B cell (primary cell): ENCODE measurements around the gene KRT39. TPM values are rescaled to one million over a fixed set of nuclear protein-coding genes. Genes with fewer than 3 reads are reported as not detected.

Source experiments
- ATAC-seq: fragments of 200-7000 bp; cut with Tn5 transposase; one replicate; pipeline ENCODE4 v1.10.0; 2021; ENCODE audit warnings: low read depth, mild to moderate bottlenecking, moderate number of reproducible peaks, moderate library complexity
- CTCF ChIA-PET: fragments of 350-600 bp; sonication (Branson Sonifier 250); formaldehyde crosslinking; loops from one replicate; lab custom pipeline; 2021; ENCODE audit warnings: antibody characterized with exemption, inconsistent platforms; lab: Charles Lee
- POLR2A ChIA-PET: fragments of 350-600 bp; sonication (Branson Sonifier 250); formaldehyde crosslinking; loops from one replicate; lab custom pipeline; 2021; ENCODE audit warnings: antibody characterized with exemption; lab: Charles Lee
- DNase-seq: peaks from one replicate; pipeline ENCODE4 v3.0.0; 2013
- H2AFZ ChIP-seq: 2 replicates; pipeline ENCODE4 v1.6.1; 2012; ENCODE audit warnings: mild to moderate bottlenecking, low read depth, low read length; ENCODE audit not compliant: insufficient read depth, poor library complexity, severe bottlenecking
- H3K27ac ChIP-seq, 2 donors: 1 replicate in 1 of 2; 2 replicates in 1 of 2; pipeline ENCODE4 v1.5.1; 2012 to 2013; ENCODE audit warnings: low read length in 2 of 2, mild to moderate bottlenecking in 2 of 2, moderate library complexity in 1 of 2
- H3K27me3 ChIP-seq, 4 experiments: fragments of 200-600 bp in 1 of 4; sonication (generic) in 1 of 4; replicated peaks in 1 of 4; 1 replicate in 2 of 4; 2 replicates in 2 of 4; pipeline versions ENCODE4 v1.6.1 to v1.7.0; 2013 to 2016; ENCODE audit warnings: low read length in 3 of 4, mild to moderate bottlenecking in 2 of 4, mixed read lengths in 1 of 4, moderate library complexity in 1 of 4; ENCODE audit not compliant: insufficient read depth in 4 of 4, control insufficient read depth in 3 of 4; ENCODE audit errors: control extremely low read depth in 1 of 4
- H3K36me3 ChIP-seq, 2 experiments: replicated peaks in 1 of 2; 1 replicate in 1 of 2; 2 replicates in 1 of 2; pipeline versions ENCODE4 v1.6.1 to v1.7.1; 2013; ENCODE audit warnings: low read length in 1 of 2; ENCODE audit not compliant: insufficient read depth in 2 of 2, control insufficient read depth in 1 of 2; ENCODE audit errors: control extremely low read depth in 1 of 2, extremely low read depth in 1 of 2
- H3K4me1 ChIP-seq, 2 donors: fragments of 200-600 bp in 1 of 2; sonication (generic) in 1 of 2; 1 replicate in 1 of 2; 2 replicates in 1 of 2; pipeline versions ENCODE4 v1.5.1 to v1.6.1; 2013 to 2017; ENCODE audit warnings: low read length in 2 of 2; ENCODE audit not compliant: control insufficient read depth in 2 of 2, insufficient read depth in 2 of 2
- H3K4me2 ChIP-seq: replicated peaks from 2 replicates; pipeline ENCODE3; 2012; ENCODE audit warnings: mild to moderate bottlenecking, low read depth, low read length; ENCODE audit not compliant: poor library complexity, severe bottlenecking
- H3K4me3 ChIP-seq, 5 experiments: fragments of 200-600 bp in 1 of 5; sonication (generic) in 1 of 5; 1 replicate in 3 of 5; 2 replicates in 2 of 5; pipeline versions ENCODE4 v1.5.1 to v1.7.0; 2011 to 2016; ENCODE audit warnings: low read length in 4 of 5, mild to moderate bottlenecking in 4 of 5, low read depth in 2 of 5, control low read depth in 1 of 5, moderate library complexity in 1 of 5; ENCODE audit not compliant: insufficient read depth in 1 of 5; ENCODE audit errors: control extremely low read depth in 1 of 5, extremely low read depth in 1 of 5
- H3K79me2 ChIP-seq: fragments of 200-600 bp; sonication (generic); one replicate; pipeline ENCODE4 v1.6.0; 2016; ENCODE audit warnings: low read length; ENCODE audit not compliant: control insufficient read depth, insufficient read depth
- H3K9ac ChIP-seq: fragments of 200-600 bp; sonication (generic); 2 replicates; pipeline ENCODE4 v1.6.1; 2017; ENCODE audit warnings: mild to moderate bottlenecking, low read length, moderate library complexity
- H3K9me3 ChIP-seq, 3 donors: one replicate each; pipeline versions ENCODE4 v1.6.1 to v1.7.1; 2013; ENCODE audit warnings: low read length in 2 of 3; ENCODE audit not compliant: control insufficient read depth in 2 of 3, insufficient read depth in 1 of 3; ENCODE audit errors: control extremely low read depth in 1 of 3
- H4K20me1 ChIP-seq: 2 replicates; pipeline ENCODE4 v1.6.0; 2012; ENCODE audit warnings: mild to moderate bottlenecking, low read length; ENCODE audit not compliant: insufficient read depth, control insufficient read depth, poor library complexity, severe bottlenecking
- H3K27ac Mint-ChIP-seq: one replicate; pipeline ENCODE4 v1.8.0; 2021; ENCODE audit warnings: mixed read lengths
- H3K27me3 Mint-ChIP-seq: one replicate; pipeline ENCODE4 v1.8.0; 2021; ENCODE audit warnings: mixed read lengths
- H3K4me1 Mint-ChIP-seq: one replicate; pipeline ENCODE4 v1.8.0; 2021; ENCODE audit warnings: mixed read lengths
- H3K4me3 Mint-ChIP-seq: one replicate; pipeline ENCODE4 v1.8.0; 2021; ENCODE audit warnings: mixed read lengths
- H3K9me3 Mint-ChIP-seq: one replicate; pipeline ENCODE4 v1.8.0; 2022; ENCODE audit warnings: mixed read lengths; ENCODE audit not compliant: insufficient read depth
- CTCF ChIP-seq: fragments of 200-600 bp; IDR thresholded peaks from one replicate; pipeline ENCODE4 v1.8.0; 2022; ENCODE audit warnings: antibody characterized with exemption, mild to moderate bottlenecking
- EZH2 ChIP-seq: IDR thresholded peaks from 2 replicates; pipeline ENCODE4 v1.6.1; 2012; ENCODE audit warnings: borderline replicate concordance, low read depth, mild to moderate bottlenecking, moderate library complexity, low read length; ENCODE audit not compliant: insufficient read depth, poor library complexity, severe bottlenecking
- WGBS: methylation state at CpG from one replicate; pipeline ENCODE4 v1.1.5; 2013; ENCODE audit warnings: missing lambda C conversion rate; ENCODE audit not compliant: insufficient coverage; 5-methylcytosine and 5-hydroxymethylcytosine counted together
- intact Hi-C: fragments of 100-400 bp; cut with micrococcal nuclease; formaldehyde crosslinking; loops from one replicate; pipeline ENCODE4 v1.10.0; 2022
- polyA plus RNA-seq: library from polyadenylated mRNA; depleted of rRNA; stranded (reverse); fragments of >200 nt; gene quantifications from 2 replicates; pipeline ENCODE4 v1.2.3, GENCODE V29; 2012
- total RNA-seq, 2 donors: library from RNA; stranded (reverse); fragments of 120-200 nt in 1 of 2; gene quantifications; 1 replicate in 1 of 2; 2 replicates in 1 of 2; pipeline versions ENCODE4 v1.2.3 to v1.2.4, GENCODE V29; 2013 to 2022

The KRT39 gene
- total and polyA plus RNA-seq, 2 donors (not counting 1 experiment from before 2014, with no cell fraction given): not detected

- Mint-ChIP-seq H3K27me3 (peaks cover 45% of the 10 kb centered on the region), H3K4me3 (no peak overlapping the region), H3K27ac (no peak overlapping the region), H3K4me1 (no peaks in the 10 kb centered on the region), H3K9me3 (no peaks in the 10 kb centered on the region)
- Histone ChIP-seq H4K20me1 (no peaks in the 10 kb centered on the region), H3K4me3 (no peak overlapping the region), H3K27me3 (peaks cover 0 to 17% (median 5%) of the 10 kb centered on the region in 4 experiments), H3K4me1 (no peaks in the 10 kb centered on the region), H3K9ac (no peak overlapping the region), H2AFZ (no peak overlapping the region), H3K36me3 (no peaks in the 10 kb centered on the region), H3K9me3 (no peaks in the 10 kb centered on the region), H3K4me2 (no peak overlapping the region), H3K27ac (no peak overlapping the region), H3K79me2 (no peaks in the 10 kb centered on the region)
- no peak for TF ChIP-seq EZH2
- no peak for TF ChIP-seq CTCF
- ATAC-seq (no peak), DNase-seq (no peak)
- WGBS: 100% methylated on average over 1 of the region's 4 CpGs
- ChIA-PET CTCF (interaction anchor here (0.5 to 6.6 kb wide), 7 partner anchors 160 to 756 kb away, joined by 3 to 44 read pairs (median 15); no protein-coding TSS in a partner anchor), POLR2A (no interaction called here)
- intact Hi-C loops: loop anchor here (1.0 kb wide), 4 partner anchors 413 to 753 kb away; no protein-coding TSS in a partner anchor
Observed at GRCh38 chr17:40909755-40910154, 57.0 kb downstream of the KRT39 start.

DNA sequence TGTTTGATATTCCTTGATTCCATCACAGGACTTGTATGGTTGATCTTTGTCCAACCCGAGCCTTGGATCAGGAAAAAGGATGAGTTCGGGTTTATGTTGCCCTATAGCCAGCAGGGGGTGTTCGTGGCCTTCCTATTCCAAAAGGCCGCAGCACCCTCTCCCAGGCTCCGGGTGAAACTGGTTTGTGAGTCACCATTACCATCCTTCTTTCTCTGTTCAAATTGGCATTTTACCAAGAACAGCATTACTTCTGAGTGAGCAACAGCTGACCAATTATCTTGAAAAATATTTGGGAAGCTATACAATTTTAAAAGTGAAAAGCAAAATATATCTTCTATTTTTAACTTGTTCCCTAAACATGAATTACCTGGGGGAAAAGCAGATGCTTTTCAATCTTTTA lies 57.4 kb downstream of the KRT39 start:
- H3K4me2 ChIP-seq: no peak overlapping the region
- no peaks in the 10 kb centered on the region for H3K36me3 ChIP-seq
- H3K4me3 ChIP-seq: no peak overlapping the region
- no peaks in the 10 kb centered on the region for H3K9me3 ChIP-seq
- WGBS: 0% methylated on average over 1 of the region's 5 CpGs
- ChIA-PET CTCF (interaction anchor here (1.0 to 6.6 kb wide), 5 partner anchors 413 to 754 kb away, joined by 3 to 44 read pairs (median 16); no protein-coding TSS in a partner anchor), POLR2A (no interaction called here)
- H3K27ac ChIP-seq: no peak overlapping the region
- H4K20me1 ChIP-seq: no peaks in the 10 kb centered on the region
- DNase-seq: peak; percentile 78
- H3K27me3 ChIP-seq: peaks cover 0 to 17% (median 5%) of the 10 kb centered on the region in 4 experiments
- H3K4me1 ChIP-seq: no peaks in the 10 kb centered on the region
- Mint-ChIP-seq H3K4me3 (no peak overlapping the region), H3K4me1 (no peaks in the 10 kb centered on the region), H3K27me3 (peaks cover 49% of the 10 kb centered on the region), H3K27ac (no peak overlapping the region), H3K9me3 (no peaks in the 10 kb centered on the region)
- intact Hi-C loops: loop anchor here (1.0 kb wide), 4 partner anchors 413 to 753 kb away; no protein-coding TSS in a partner anchor
- H3K79me2 ChIP-seq: no peaks in the 10 kb centered on the region
- H3K9ac ChIP-seq: no peak overlapping the region
- no peak overlapping the region for H2AFZ ChIP-seq
- TF ChIP-seq CTCF (peak; percentile 76), EZH2 (no peak)
- peak; percentile 70 for ATAC-seq
